GM06990 (cell line): ENCODE data around the gene TUBE1.

Source experiments
- DNase-seq: peaks from one replicate; pipeline ENCODE4 v3.0.0-alpha.2; 2011; ENCODE audit not compliant: insufficient read length; ENCODE audit errors: extremely low read depth
- H3K27me3 ChIP-seq: replicated peaks from 2 replicates; pipeline ENCODE4 v1.6.0; 2011; ENCODE audit warnings: low read length; ENCODE audit not compliant: control insufficient read depth, insufficient read depth
- H3K36me3 ChIP-seq: 2 replicates; pipeline ENCODE4 v1.5.1; 2011; ENCODE audit warnings: low read length; ENCODE audit not compliant: control insufficient read depth, insufficient read depth
- H3K4me3 ChIP-seq: replicated peaks from 2 replicates; pipeline ENCODE4 v1.5.1; 2011; ENCODE audit warnings: low read depth, mild to moderate bottlenecking, control low read depth, low read length
- TF ChIP-seq, protein P1 (sequence below): IDR thresholded peaks from 2 replicates; pipeline ENCODE4 v1.5.1; 2011; ENCODE audit warnings: low read length, control low read depth, mild to moderate bottlenecking, inconsistent platforms; ENCODE audit not compliant: insufficient read depth, poor library complexity, severe bottlenecking

Gene TUBE1

DNA sequence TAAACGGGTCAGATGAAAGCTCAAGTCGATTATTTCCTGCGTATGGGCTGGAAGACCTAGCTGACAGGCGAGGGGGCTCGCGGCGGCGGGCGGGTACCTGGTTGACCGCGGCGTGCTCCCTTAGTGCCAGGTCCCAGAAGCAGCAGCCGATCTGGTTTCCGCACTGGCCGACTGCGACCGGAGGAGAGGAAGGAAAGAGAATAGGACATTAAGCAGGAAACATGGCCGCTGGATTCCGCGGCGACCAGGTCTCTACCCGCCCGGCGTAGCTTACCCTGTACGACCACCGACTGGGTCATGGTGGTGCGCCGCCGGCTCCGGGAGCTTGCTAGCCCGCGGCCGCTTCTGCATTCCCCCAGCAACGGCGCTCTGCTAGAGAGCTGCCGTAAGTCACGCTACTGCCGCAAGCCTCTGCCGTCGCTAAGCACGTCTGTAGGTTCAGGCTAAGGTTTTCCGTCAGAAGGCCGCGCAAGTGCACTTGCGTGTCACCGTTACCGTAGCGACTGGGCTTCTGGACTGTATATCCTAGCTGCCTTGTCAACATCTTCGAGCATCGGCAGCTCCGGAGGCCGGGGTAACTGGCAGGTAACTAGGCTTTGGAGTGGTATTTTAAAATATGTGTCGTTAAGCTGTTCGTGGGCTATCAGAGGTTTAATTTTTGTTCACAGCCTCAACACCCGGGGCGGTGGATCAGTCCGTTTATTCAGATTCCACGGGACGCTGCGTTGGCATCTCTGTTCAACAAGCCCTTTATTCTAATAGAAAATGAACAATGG, at the start of gene TUBE1, which contains the start of gene FAM229B:
TUBE1 (minus strand) TSS at position 347 of the 776 bp plus-strand sequence; CDS start at position 299, 48 bp downstream.
FAM229B (plus strand) TSS at position 456 of the 776 bp plus-strand sequence. CDS start 11,693 bp downstream, outside the sequence.
- no peaks in the 10 kb centered on the region for H3K36me3 ChIP-seq
- H3K4me3 ChIP-seq = peak within 1 kb of the TSS; percentile 95
- DNase-seq = peak; percentile 88
- H3K27me3 ChIP-seq = no peaks in the 10 kb centered on the region; the same call in 1 of the 2 replicates
- TF ChIP-seq, protein P1, sequence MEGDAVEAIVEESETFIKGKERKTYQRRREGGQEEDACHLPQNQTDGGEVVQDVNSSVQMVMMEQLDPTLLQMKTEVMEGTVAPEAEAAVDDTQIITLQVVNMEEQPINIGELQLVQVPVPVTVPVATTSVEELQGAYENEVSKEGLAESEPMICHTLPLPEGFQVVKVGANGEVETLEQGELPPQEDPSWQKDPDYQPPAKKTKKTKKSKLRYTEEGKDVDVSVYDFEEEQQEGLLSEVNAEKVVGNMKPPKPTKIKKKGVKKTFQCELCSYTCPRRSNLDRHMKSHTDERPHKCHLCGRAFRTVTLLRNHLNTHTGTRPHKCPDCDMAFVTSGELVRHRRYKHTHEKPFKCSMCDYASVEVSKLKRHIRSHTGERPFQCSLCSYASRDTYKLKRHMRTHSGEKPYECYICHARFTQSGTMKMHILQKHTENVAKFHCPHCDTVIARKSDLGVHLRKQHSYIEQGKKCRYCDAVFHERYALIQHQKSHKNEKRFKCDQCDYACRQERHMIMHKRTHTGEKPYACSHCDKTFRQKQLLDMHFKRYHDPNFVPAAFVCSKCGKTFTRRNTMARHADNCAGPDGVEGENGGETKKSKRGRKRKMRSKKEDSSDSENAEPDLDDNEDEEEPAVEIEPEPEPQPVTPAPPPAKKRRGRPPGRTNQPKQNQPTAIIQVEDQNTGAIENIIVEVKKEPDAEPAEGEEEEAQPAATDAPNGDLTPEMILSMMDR = peak; percentile 22

GRCh38 chr6:112130878-112131277, 43.6 kb upstream of the TUBE1 start:
- DNase-seq = no peak
- Histone ChIP-seq H3K36me3 (no peaks in the 10 kb centered on the region), H3K27me3 (no peaks in the 10 kb centered on the region), H3K4me3 (no peak overlapping the region)
- TF ChIP-seq, protein P1 = no peak

GRCh38 chr6:112128208-112128607, 40.9 kb upstream of the TUBE1 start:
- Histone ChIP-seq H3K4me3 (no peak overlapping the region), H3K27me3 (no peaks in the 10 kb centered on the region), H3K36me3 (no peaks in the 10 kb centered on the region)
- no peak for DNase-seq
- TF ChIP-seq, protein P1 = no peak

GRCh38 chr6:112123982-112124381, 36.7 kb upstream of the TUBE1 start:
- H3K27me3 ChIP-seq = no peaks in the 10 kb centered on the region; the same call in 1 of the 2 replicates

GRCh38 chr6:112122756-112123155, 35.5 kb upstream of the TUBE1 start:
- no peaks in the 10 kb centered on the region; the same call in 1 of the 2 replicates for H3K27me3 ChIP-seq
- H3K4me3 ChIP-seq = no peak overlapping the region
- no peak for DNase-seq
- no peaks in the 10 kb centered on the region for H3K36me3 ChIP-seq
- TF ChIP-seq, protein P1 = no peak

More at GRCh38 chr6:112123982-112124381, 36.7 kb upstream of the TUBE1 start:
- no peak overlapping the region for H3K4me3 ChIP-seq
- no peaks in the 10 kb centered on the region for H3K36me3 ChIP-seq
- TF ChIP-seq, protein P1 = no peak
- DNase-seq = no peak
